Prostate gland (tissue), 2 donors: Measurements from ENCODE around the gene KLK7. TPM values are rescaled to one million over a fixed set of nuclear protein-coding genes. Genes with fewer than 3 reads are reported as not detected.

Experiments used
- DNase-seq: peaks from one replicate; pipeline ENCODE4 v3.0.0-alpha.2; 2019; ENCODE audit warnings: low spot score
- H3K27ac ChIP-seq, 2 donors: fragments of 200-600 bp; sonication (generic); 2 replicates each; pipeline ENCODE4 v1.5.1; 2017 to 2019
- H3K27me3 ChIP-seq: fragments of 200-600 bp; sonication (generic); replicated peaks from 2 replicates; pipeline ENCODE4 v1.5.1; 2019; ENCODE audit not compliant: insufficient read depth
- H3K36me3 ChIP-seq, 2 donors: fragments of 200-600 bp; sonication (generic); 1 replicate in 1 of 2; 2 replicates in 1 of 2; pipeline versions ENCODE4 v1.5.1 to v1.8.1; 2017 to 2019
- H3K4me1 ChIP-seq: fragments of 200-600 bp; sonication (generic); replicated peaks from 2 replicates; pipeline ENCODE4 v1.5.1; 2019
- H3K4me3 ChIP-seq, 2 donors: fragments of 200-600 bp; sonication (generic); 2 replicates each; pipeline ENCODE4 v1.5.1; 2017 to 2019
- H3K9me3 ChIP-seq: fragments of 200-600 bp; sonication (generic); 2 replicates; pipeline ENCODE4 v1.5.1; 2017
- CTCF ChIP-seq, 4 experiments: fragments of 200-600 bp in 2 of 4; fragments of 450-650 bp in 2 of 4; sonication (generic) in 2 of 4; IDR thresholded peaks; 1 replicate in 3 of 4; 2 replicates in 1 of 4; pipeline ENCODE4 v1.5.1; 2016 to 2019; ENCODE audit warnings: antibody characterized with exemption in 4 of 4, mild to moderate bottlenecking in 2 of 4, moderate library complexity in 2 of 4
- POLR2A ChIP-seq: fragments of 450-650 bp; IDR thresholded peaks from one replicate; pipeline ENCODE4 v1.6.1; 2016; ENCODE audit warnings: antibody characterized with exemption, mild to moderate bottlenecking
- POLR2AphosphoS5 ChIP-seq: sonication (generic); formaldehyde crosslinking; IDR thresholded peaks from one replicate; pipeline ENCODE4 v1.6.1; 2017; ENCODE audit warnings: antibody characterized with exemption
- WGBS: methylation state at CpG from one replicate; pipeline ENCODE4 v1.1.5; 2018; 5-methylcytosine and 5-hydroxymethylcytosine counted together
- intact Hi-C: fragments of 100-400 bp; cut with DNase I; formaldehyde crosslinking; loops from one replicate; pipeline ENCODE4 v1.14.2; 2022
- total RNA-seq, 2 donors: library from RNA; depleted of rRNA; stranded (reverse); fragments of >200 nt; gene quantifications; one replicate each; pipeline ENCODE4 v1.1.0, GENCODE V29; 2016

KLK7 gene
- total RNA-seq, 2 donors from 2014 or later = 0.68 to 1.2 TPM

DNA sequence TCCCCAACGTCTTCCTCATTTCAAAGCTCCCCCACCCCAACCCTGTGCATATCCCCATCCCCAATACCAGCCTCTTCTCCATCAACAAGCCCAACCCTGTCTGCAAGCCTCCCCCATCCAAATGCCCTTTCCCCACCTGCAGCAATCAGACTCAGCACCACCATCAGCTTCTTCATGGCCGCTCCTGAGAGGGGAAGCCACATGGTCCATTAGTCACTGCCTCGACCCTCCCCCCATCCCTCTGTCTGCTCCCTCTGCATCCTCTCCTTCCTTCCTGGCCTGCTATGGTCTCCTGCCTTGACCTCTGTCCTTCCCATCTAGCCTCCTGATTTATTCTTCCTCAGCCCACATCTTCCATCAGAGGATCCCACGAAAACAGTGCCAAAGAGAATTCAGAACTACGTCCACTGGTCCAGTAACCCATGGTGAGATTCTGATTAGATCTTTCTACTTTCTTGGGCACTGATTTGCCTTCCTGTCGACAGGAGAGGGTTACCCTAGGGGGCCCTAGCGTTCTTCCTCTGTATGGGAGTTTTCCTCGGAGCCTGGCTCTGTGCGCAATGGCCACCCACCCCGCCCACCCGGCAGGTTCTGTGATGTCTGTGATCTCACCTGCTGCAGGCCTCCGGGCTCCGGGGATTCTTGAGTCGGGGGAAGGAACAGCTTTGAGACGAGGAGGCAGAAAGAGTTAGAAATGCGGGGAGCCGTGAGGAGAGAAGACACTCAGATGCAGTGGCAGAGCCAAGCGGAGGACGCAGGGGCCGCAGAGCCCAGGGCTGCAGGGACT, 15.6 kb downstream of the KLK7 start:
- H3K27me3 ChIP-seq = peaks cover 2% of the 10 kb centered on the region
- no peaks in the 10 kb centered on the region for H3K9me3 ChIP-seq
- intact Hi-C loops = no loop called here
- H3K36me3 ChIP-seq = no peaks in the 10 kb centered on the region
- TF ChIP-seq POLR2AphosphoS5 = no peak
- no peak for TF ChIP-seq POLR2A
- no peak for TF ChIP-seq CTCF (IDR thresholded peaks at IDR 0.05)
- DNase-seq = no peak
- H3K4me1 ChIP-seq = no peaks in the 10 kb centered on the region
- no peak overlapping the region for H3K4me3 ChIP-seq
- 53% methylated on average over 20 of the region's 20 CpGs for WGBS
- H3K27ac ChIP-seq = no peak overlapping the region

GRCh38 chr19:50964266-50964665, 19.5 kb downstream of the KLK7 start:
- Histone ChIP-seq H3K4me3 (no peak overlapping the region), H3K27me3 (peaks cover 2% of the 10 kb centered on the region), H3K9me3 (no peaks in the 10 kb centered on the region), H3K36me3 (no peaks in the 10 kb centered on the region), H3K4me1 (no peaks in the 10 kb centered on the region), H3K27ac (no peak overlapping the region)
- TF ChIP-seq POLR2AphosphoS5 (no peak), CTCF (IDR thresholded peaks at IDR 0.05) (no peak), POLR2A (no peak)
- intact Hi-C loops = no loop called here
- 67% methylated on average over 3 of the region's 3 CpGs for WGBS
- DNase-seq = no peak

- intact Hi-C loops = no loop called here
- H3K4me3 ChIP-seq = no peak overlapping the region
- WGBS = 93% methylated on average over 6 of the region's 6 CpGs
- no peaks in the 10 kb centered on the region for H3K27me3 ChIP-seq
- DNase-seq = no peak
- H3K36me3 ChIP-seq = no peaks in the 10 kb centered on the region
- TF ChIP-seq POLR2A = no peak
- H3K27ac ChIP-seq = no peak overlapping the region
- H3K9me3 ChIP-seq = no peaks in the 10 kb centered on the region
- no peaks in the 10 kb centered on the region for H3K4me1 ChIP-seq
Observed at GRCh38 chr19:50963381-50963780, 20.3 kb downstream of the KLK7 start.

- Histone ChIP-seq H3K9me3 (no peaks in the 10 kb centered on the region), H3K4me3 (no peak overlapping the region), H3K27ac (no peak overlapping the region), H3K36me3 (no peaks in the 10 kb centered on the region), H3K27me3 (no peaks in the 10 kb centered on the region), H3K4me1 (no peaks in the 10 kb centered on the region)
- WGBS = 89% methylated on average over 1 of the region's 1 CpG
- DNase-seq = no peak
- intact Hi-C loops = no loop called here
- TF ChIP-seq POLR2AphosphoS5 (no peak), POLR2A (no peak), CTCF (IDR thresholded peaks at IDR 0.05) (no peak)
Observed at GRCh38 chr19:50962245-50962644, 21.5 kb downstream of the KLK7 start.

- Histone ChIP-seq H3K4me3 (no peak overlapping the region), H3K27ac (no peak overlapping the region), H3K36me3 (no peaks in the 10 kb centered on the region), H3K27me3 (no peaks in the 10 kb centered on the region), H3K9me3 (no peaks in the 10 kb centered on the region), H3K4me1 (no peaks in the 10 kb centered on the region)
- 48% methylated on average over 9 of the region's 9 CpGs for WGBS
- no peak for TF ChIP-seq POLR2AphosphoS5
- TF ChIP-seq POLR2A = no peak
- DNase-seq = no peak
- intact Hi-C loops = no loop called here
Observed at GRCh38 chr19:50959731-50960500, 23.8 kb downstream of the KLK7 start.
